K562 (cell line): ENCODE results near the gene TMEM141. TPM values are rescaled to one million over a fixed set of nuclear protein-coding genes. Genes with fewer than 3 reads are reported as not detected.

Source experiments
- ARNT ChIP-seq, 2 experiments: fragments of 450-650 bp; IDR thresholded peaks; 2 replicates each; pipeline ENCODE4 v1.6.1; 2016; ENCODE audit warnings: mild to moderate bottlenecking in 1 of 2
- CBX3 ChIP-seq, 2 experiments: IDR thresholded peaks; 1 replicate in 1 of 2; 2 replicates in 1 of 2; pipeline ENCODE4 v1.6.1; 2012; ENCODE audit warnings: inconsistent platforms in 2 of 2, low read length in 2 of 2, borderline replicate concordance in 1 of 2, control low read depth in 1 of 2
- CEBPZ ChIP-seq: fragments of 150-350 bp; IDR thresholded peaks from 2 replicates; pipeline ENCODE4 v1.6.1; 2014; ENCODE audit warnings: low read depth, mild to moderate bottlenecking, low read length, borderline replicate concordance
- CHAMP1 ChIP-seq: fragments of 450-650 bp; IDR thresholded peaks from 2 replicates; pipeline ENCODE4 v1.6.1; 2016; ENCODE audit warnings: mild to moderate bottlenecking
- E2F5 ChIP-seq: sonication (generic); formaldehyde crosslinking; IDR thresholded peaks from 2 replicates; pipeline ENCODE4 v1.8.0; 2022; ENCODE audit warnings: mild to moderate bottlenecking, missing genetic modification reagents
- FOXK1 ChIP-seq: sonication (generic); formaldehyde crosslinking; IDR thresholded peaks from 2 replicates; pipeline ENCODE4 v1.8.0; 2022; ENCODE audit warnings: missing genetic modification reagents, mild to moderate bottlenecking, borderline replicate concordance
- KLF6 ChIP-seq: fragments of 250-450 bp; sonication (Bioruptor Pico); IDR thresholded peaks from 2 replicates; pipeline ENCODE4 v1.4.0; 2020; ENCODE audit warnings: mild to moderate bottlenecking, moderate library complexity, borderline replicate concordance
- MNT ChIP-seq, 2 experiments: fragments of 450-650 bp; conservative IDR thresholded peaks; 2 replicates each; pipeline ENCODE4 v1.6.1; 2017; ENCODE audit warnings: mild to moderate bottlenecking in 2 of 2, moderate library complexity in 2 of 2
- RBM17 ChIP-seq: fragments of 200-400 bp; formaldehyde crosslinking; IDR thresholded peaks from 2 replicates; pipeline ENCODE4 v1.6.1; 2017; ENCODE audit warnings: low read depth, mild to moderate bottlenecking, low read length, borderline replicate concordance
- ZBTB11 ChIP-seq, 3 experiments: fragments of 200-800 bp in 1 of 3; fragments of 250-450 bp in 1 of 3; fragments of 450-650 bp in 1 of 3; sonication (Bioruptor Pico) in 1 of 3; sonication (Bioruptor generic) in 1 of 3; formaldehyde crosslinking in 1 of 3; IDR thresholded peaks; 2 replicates each; pipeline versions ENCODE4 v1.6.1 to v1.8.0; 2016 to 2022; ENCODE audit warnings: mild to moderate bottlenecking in 2 of 3, missing genetic modification characterization in 2 of 3, missing compliant biosample characterization in 1 of 3, moderate library complexity in 1 of 3
- ZFP91 ChIP-seq: sonication (generic); formaldehyde crosslinking; IDR thresholded peaks from 2 replicates; pipeline ENCODE4 v1.8.0; 2022; ENCODE audit warnings: mild to moderate bottlenecking, missing genetic modification reagents
- ZNF347 ChIP-seq: fragments of 450-650 bp; formaldehyde crosslinking; IDR thresholded peaks from 2 replicates; pipeline ENCODE4 v1.4.0; 2020; ENCODE audit warnings: low read depth, mild to moderate bottlenecking, moderate library complexity
- ZNF583 ChIP-seq: fragments of 250-450 bp; sonication (Bioruptor Pico); IDR thresholded peaks from 2 replicates; pipeline ENCODE4 v1.4.0; 2020
- polyA plus RNA-seq, 8 experiments: library from polyadenylated mRNA; depleted of rRNA in 4 of 8; stranded (reverse) in 5 of 8; unstranded in 3 of 8; fragments of >200 nt; fragmentation: Nextera tagmentation in 2 of 8; fragmentation: Illumina TruSeq in 1 of 8; extraction: Ambion mirVana in 2 of 8; extraction: Trizol in 1 of 8; gene quantifications; 2 replicates each; pipeline versions ENCODE4 v1.2.1 to v1.2.3, GENCODE V29; 2011 to 2014; ENCODE audit warnings: inconsistent platforms in 1 of 8, missing spikeins in 1 of 8
- total RNA-seq, 7 experiments: library from RNA; depleted of rRNA in 6 of 7; stranded (reverse); fragments of >200 nt in 6 of 7; fragmentation: Illumina TruSeq in 2 of 7; extraction: Trizol in 2 of 7; gene quantifications; 2 replicates each; pipeline versions ENCODE4 v1.2.1 to v1.2.3, GENCODE V29; 2011 to 2021; ENCODE audit warnings: low replicate concordance in 1 of 7

TMEM141 gene
- total and polyA plus RNA-seq, 9 of the 15 experiments (the other 6 are each of a cell fraction or from before 2014, with no cell fraction given): 21.5 to 123 (median 74.8) TPM

GRCh38 chr9:136784997-136785361 lies 6.2 kb upstream of the TMEM141 start (continued):
- peak in 1 of 3 experiments; percentile 46; a peak in 1 of 6 replicates for TF ChIP-seq ZBTB11 (CRISPR knock-in tag; IDR thresholded peaks at IDR 0.05)
- no peak for TF ChIP-seq KLF6 (CRISPR knock-in tag)
- TF ChIP-seq CHAMP1: no peak
- no peak for TF ChIP-seq CEBPZ
- 0 out of 3 replicates have a peak, but pooled peaks of 1 of the 2 experiments have one; percentile 30 for TF ChIP-seq CBX3 (IDR thresholded peaks at IDR 0.05; ENCODE audit: borderline replicate concordance in 1 of 2, low read length in 2 of 2)
- no peak for TF ChIP-seq ZNF347 (CRISPR knock-in tag)
- TF ChIP-seq ARNT (IDR thresholded peaks at IDR 0.05): no peak
- peak; percentile 39 to 67; a peak in 3 of 4 replicates for TF ChIP-seq MNT (conservative IDR thresholded peaks at IDR 0.05)
- no peak for TF ChIP-seq ZFP91 (CRISPR knock-in tag)
- TF ChIP-seq E2F5 (CRISPR knock-in tag): no peak
- TF ChIP-seq FOXK1 (CRISPR knock-in tag): no peak
- TF ChIP-seq ZNF583 (CRISPR knock-in tag): no peak
- TF ChIP-seq RBM17: no peak
